Kidney epithelial cell (primary cell): ENCODE results near the gene MFRP. TPM values are rescaled to one million over a fixed set of nuclear protein-coding genes. Genes with fewer than 3 reads are reported as not detected.

Experiments used
- DNase-seq: peaks from one replicate; pipeline ENCODE4 v3.0.0-alpha.2; 2010; ENCODE audit warnings: low read depth
- H3K27me3 ChIP-seq: 2 replicates; pipeline ENCODE4 v1.6.0; 2011; ENCODE audit warnings: low read length; ENCODE audit not compliant: control insufficient read depth, insufficient read depth
- H3K36me3 ChIP-seq: 2 replicates; pipeline ENCODE4 v1.5.1; 2011; ENCODE audit warnings: low read length; ENCODE audit not compliant: control insufficient read depth, insufficient read depth
- H3K4me3 ChIP-seq: 2 replicates; pipeline ENCODE4 v1.5.1; 2011; ENCODE audit warnings: low read depth, mild to moderate bottlenecking, control low read depth, low read length
- total RNA-seq: library from RNA; depleted of rRNA; stranded (reverse); fragments of >200 nt; gene quantifications from 2 replicates; pipeline ENCODE4 v1.2.3, GENCODE V29; 2015
- TF ChIP-seq, protein P1 (sequence below): IDR thresholded peaks from 2 replicates; pipeline ENCODE4 v1.5.1; 2011; ENCODE audit warnings: mild to moderate bottlenecking, moderate library complexity, low read length, control low read depth, inconsistent platforms; ENCODE audit not compliant: insufficient read depth, poor library complexity, severe bottlenecking

The MFRP gene
- total RNA-seq, 1 donor from 2014 or later = not detected

DNA sequence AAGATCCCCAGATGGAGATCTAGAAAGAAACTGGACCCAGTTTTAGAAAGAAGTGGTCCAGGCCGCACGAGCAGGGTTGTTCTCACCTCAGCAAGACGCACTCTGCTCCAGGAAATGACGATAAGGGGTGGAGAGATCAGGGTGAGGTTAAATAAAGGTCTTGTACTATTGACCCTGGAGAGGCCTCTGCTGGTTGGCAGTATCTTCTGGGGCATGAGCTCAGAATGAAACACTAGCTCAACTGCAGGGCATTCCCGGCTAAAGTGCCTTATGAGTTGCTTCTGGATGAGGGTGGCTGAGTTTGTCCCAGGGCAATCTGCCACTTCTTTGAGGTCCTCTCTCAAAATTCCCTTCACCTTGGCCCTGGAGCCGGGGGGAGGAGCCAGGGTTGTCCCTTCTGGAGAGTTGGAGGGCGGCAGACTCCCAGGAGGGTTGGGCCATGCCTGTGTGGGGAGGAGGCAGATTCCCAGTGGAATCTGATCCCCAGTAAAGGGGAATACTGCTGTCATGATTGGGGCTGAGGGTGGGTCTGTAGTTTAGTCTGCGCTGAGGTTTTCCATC is 24.1 kb upstream of the MFRP start:
- TF ChIP-seq, protein P1, sequence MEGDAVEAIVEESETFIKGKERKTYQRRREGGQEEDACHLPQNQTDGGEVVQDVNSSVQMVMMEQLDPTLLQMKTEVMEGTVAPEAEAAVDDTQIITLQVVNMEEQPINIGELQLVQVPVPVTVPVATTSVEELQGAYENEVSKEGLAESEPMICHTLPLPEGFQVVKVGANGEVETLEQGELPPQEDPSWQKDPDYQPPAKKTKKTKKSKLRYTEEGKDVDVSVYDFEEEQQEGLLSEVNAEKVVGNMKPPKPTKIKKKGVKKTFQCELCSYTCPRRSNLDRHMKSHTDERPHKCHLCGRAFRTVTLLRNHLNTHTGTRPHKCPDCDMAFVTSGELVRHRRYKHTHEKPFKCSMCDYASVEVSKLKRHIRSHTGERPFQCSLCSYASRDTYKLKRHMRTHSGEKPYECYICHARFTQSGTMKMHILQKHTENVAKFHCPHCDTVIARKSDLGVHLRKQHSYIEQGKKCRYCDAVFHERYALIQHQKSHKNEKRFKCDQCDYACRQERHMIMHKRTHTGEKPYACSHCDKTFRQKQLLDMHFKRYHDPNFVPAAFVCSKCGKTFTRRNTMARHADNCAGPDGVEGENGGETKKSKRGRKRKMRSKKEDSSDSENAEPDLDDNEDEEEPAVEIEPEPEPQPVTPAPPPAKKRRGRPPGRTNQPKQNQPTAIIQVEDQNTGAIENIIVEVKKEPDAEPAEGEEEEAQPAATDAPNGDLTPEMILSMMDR = no peak
- DNase-seq = no peak
- no peaks in the 10 kb centered on the region for H3K27me3 ChIP-seq
- H3K36me3 ChIP-seq = no peaks in the 10 kb centered on the region
- no peak overlapping the region for H3K4me3 ChIP-seq

DNA sequence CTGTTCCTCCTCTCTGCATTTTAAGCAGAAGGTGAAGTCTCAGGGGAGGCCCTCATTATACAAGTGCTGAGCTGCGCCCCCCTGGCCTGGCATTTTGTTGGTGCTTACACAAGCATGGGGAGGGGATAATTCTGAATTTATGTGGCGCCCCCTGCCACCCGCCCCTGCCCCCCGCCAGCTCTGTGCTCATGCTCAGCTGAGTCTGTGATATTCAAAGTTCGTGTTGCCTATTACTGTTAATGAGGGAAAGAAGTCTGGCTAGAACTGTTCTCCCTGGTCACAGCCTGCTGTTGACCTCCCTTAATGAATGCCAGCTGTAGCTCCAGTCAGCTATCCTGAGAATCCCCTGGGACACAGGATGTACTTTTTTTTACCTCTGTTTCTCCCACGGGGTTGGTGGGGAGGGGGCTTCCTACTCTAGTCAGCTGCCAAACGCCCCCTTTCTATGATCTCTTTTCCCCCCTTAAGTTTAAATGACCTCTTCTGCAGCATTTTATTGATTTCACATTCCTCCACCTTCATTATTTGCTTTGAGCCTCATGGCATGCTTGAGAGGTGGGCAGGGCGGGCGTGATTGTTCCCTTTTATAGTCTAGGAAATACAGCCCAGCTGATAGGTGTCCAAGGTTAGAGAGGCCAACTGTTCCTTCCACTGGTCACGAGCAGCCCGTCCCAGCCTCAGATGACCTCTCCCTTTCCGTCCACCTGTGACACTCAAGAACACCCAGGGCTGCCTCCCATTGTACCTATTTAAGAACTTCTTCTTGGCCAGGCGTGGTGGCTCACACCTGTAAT is 22.8 kb upstream of the MFRP start:
- TF ChIP-seq, protein P1 = no peak
- Histone ChIP-seq H3K36me3 (no peaks in the 10 kb centered on the region), H3K27me3 (peaks cover 3% of the 10 kb centered on the region), H3K4me3 (no peak overlapping the region)
- DNase-seq = no peak

DNA sequence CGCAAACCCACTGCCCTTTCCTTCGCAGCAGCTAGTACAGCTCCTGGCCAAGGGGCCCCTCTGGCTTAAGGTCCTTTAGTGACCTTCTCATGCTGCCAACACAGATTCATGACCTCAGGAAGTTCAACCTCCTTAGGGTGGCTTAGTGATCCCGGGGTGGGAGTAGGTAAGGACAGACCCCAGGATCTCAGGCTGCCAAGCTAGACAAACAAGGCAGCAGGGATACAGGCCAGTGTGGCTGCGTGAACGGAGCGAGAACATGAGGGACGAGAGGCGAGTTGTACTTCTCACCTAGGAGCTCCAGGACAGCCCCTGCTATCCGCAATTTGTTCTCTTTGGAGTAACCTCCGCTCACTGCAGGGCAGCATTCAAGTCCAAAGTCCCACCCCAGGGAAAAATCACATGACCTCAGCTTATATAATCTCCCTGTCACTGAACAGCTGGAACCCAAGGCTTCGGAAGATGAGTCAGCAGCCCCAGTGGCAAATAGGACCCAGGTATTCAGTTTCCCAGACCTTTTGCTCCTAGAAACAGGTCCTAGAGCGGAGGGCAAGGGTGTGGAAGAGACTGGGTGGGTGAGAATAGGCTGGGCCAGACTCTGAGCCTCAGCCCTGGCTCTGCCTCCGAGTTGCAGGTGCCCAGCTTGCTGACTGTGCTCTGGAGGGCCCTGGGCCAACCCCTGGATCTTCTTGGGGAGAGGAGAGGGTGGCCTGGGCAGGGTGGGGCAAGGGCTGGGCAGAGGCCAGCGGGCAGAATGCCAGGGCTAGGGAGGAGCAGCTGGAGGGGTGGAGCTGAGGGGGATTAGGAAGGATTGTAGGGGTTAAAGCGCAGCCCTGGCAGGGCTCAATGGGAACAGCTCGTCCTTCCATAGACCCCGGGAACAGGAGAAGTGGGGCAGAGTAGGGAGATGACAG is 21.9 kb upstream of the MFRP start:
- Histone ChIP-seq H3K4me3 (no peak overlapping the region), H3K36me3 (no peaks in the 10 kb centered on the region), H3K27me3 (peaks cover 6% of the 10 kb centered on the region)
- TF ChIP-seq, protein P1 = no peak
- no peak for DNase-seq

DNA sequence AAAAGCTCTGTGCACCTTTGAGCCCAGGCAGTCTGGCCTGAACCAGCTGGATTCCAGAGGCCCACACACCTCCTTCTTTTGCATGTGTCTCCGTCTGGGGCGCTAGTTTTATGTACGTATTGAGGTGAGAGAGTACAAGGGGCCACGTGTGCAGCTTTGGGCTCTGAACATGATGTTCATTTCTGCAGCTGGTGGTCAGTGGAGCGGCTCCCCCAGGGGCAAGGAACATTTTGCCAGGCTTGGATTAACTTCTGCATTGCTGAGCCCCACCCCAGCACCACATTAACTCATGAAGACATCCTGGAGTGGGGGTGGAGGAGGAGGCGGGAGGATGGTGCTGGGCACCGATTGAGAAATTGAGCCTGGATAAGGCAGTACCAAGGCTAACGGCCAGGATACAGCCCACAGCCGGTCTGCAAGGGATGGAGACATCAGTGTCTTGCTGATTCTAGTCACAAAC is 21.2 kb upstream of the MFRP start:
- TF ChIP-seq, protein P1 = no peak
- Histone ChIP-seq H3K36me3 (no peaks in the 10 kb centered on the region), H3K4me3 (no peak overlapping the region), H3K27me3 (peaks cover 6% of the 10 kb centered on the region)
- no peak for DNase-seq

DNA sequence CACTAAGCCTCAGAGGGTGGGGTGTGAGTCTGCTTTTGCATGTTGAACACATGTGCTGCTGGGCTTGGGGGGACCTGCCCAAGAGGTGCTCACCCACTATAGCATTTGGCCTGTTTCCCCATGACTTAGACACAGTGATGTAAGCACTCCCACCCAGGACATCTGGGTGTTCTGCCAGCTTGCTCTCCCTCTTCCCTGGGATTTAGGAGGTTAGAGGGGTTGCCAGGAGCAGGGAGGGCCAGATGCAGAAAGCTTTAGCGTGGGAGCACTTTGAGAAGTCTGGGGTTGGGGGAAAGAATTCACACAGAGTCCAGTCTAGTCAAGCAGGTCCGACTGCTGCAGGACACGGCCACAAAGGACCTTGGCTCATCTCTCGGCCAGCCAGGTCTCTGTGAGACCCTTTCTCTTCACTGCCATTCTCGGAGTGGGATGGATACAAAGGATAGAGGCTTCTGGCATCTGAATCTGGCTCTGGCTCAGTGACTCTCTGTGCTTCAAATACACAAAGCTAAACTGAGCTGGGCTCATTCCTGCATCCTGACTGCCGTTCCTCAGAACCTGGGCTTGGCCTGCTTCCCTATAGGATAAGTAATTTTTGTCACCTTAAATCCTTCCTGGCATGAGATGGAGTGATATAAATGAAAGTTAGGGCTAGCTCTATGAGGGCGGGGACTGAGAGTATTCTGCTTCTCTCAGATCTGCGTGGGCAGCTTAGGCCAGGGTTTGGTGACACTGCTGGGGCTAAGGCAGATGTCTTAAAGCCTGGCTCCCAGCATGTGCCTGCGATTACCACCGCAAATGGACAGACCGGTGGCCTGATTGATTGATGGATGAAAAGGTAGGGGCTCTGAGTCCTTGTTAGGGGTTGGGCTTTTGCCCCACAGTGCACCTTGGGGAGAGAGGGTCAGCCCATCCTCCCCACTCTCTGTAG is 20.4 kb upstream of the MFRP start:
- no peak for DNase-seq
- Histone ChIP-seq H3K4me3 (no peak overlapping the region), H3K27me3 (peaks cover 6% of the 10 kb centered on the region), H3K36me3 (no peaks in the 10 kb centered on the region)
- TF ChIP-seq, protein P1 = no peak
